Ovary (tissue), 9 donors: ENCODE results near the gene MN1. TPM values are rescaled to one million over a fixed set of nuclear protein-coding genes. Genes with fewer than 3 reads are reported as not detected.

Source experiments
- DNase-seq, 5 donors: peaks; one replicate each; pipeline ENCODE4 v3.0.0-alpha.2; 2019 to 2020
- H3K27ac ChIP-seq, 2 donors: fragments of 200-600 bp; one replicate each; pipeline versions ENCODE4 v1.5.1 to v1.8.0; 2019 to 2022
- H3K27me3 ChIP-seq: fragments of 200-600 bp; one replicate; pipeline ENCODE4 v1.8.0; 2022
- H3K36me3 ChIP-seq: fragments of 200-600 bp; sonication (generic); one replicate; pipeline ENCODE4 v1.5.1; 2019
- H3K4me1 ChIP-seq: one replicate; pipeline ENCODE4 v1.8.1; 2013; ENCODE audit warnings: mild to moderate bottlenecking, moderate library complexity; ENCODE audit not compliant: insufficient read depth
- H3K4me3 ChIP-seq: fragments of 200-600 bp; sonication (generic); one replicate; pipeline ENCODE4 v1.5.1; 2017
- H3K9me3 ChIP-seq, 2 donors: fragments of 200-600 bp in 1 of 2; sonication (generic) in 1 of 2; one replicate each; pipeline versions ENCODE4 v1.5.1 to v1.8.1; 2013 to 2019; ENCODE audit warnings: mild to moderate bottlenecking in 1 of 2, moderate library complexity in 1 of 2
- EP300 ChIP-seq: sonication (generic); formaldehyde crosslinking; IDR thresholded peaks from one replicate; pipeline ENCODE4 v1.6.1; 2017; ENCODE audit warnings: antibody characterized with exemption
- POLR2A ChIP-seq: fragments of 450-650 bp; IDR thresholded peaks from one replicate; pipeline ENCODE4 v1.6.1; 2017; ENCODE audit warnings: antibody characterized with exemption, mild to moderate bottlenecking, moderate library complexity
- WGBS, 3 donors: extraction: QIAGEN DNeasy Blood & Tissue Kit in 1 of 3; methylation state at CpG; one replicate each; pipeline versions ENCODE4 v1.1.5 to v1.1.7; 2013 to 2017; 5-methylcytosine and 5-hydroxymethylcytosine counted together
- intact Hi-C, 4 donors: fragments of 100-400 bp; cut with DNase I; formaldehyde crosslinking; loops; one replicate each; pipeline versions ENCODE4 v1.11.0 to v1.15.1; 2022 to 2023
- polyA plus RNA-seq, 2 donors: library from polyadenylated mRNA; stranded (reverse); fragments of 200-250 nt in 1 of 2; fragments of 350-450 nt in 1 of 2; fragmentation: Illumina TruSeq in 1 of 2; extraction: RNeasy Lipid Tissue Mini Kit (QIAGEN cat#74804) in 1 of 2; gene quantifications; one replicate each; pipeline ENCODE4 v1.2.3, GENCODE V29; 2013 to 2014
- total RNA-seq, 7 donors: library from RNA; depleted of rRNA in 2 of 7; stranded (reverse); fragments of >200 nt in 2 of 7; fragmentation: NEBNext Ultra II Directional in 3 of 7; extraction: Animal tissue kit (Norgen Biotek cat#: 25700) in 3 of 7; gene quantifications; one replicate each; pipeline versions ENCODE4 v1.1.0 to v1.2.4, GENCODE V29; 2016 to 2023
- TF ChIP-seq, protein P1 (sequence below), 3 donors: fragments of 450-650 bp in 2 of 3; fragments of 200-600 bp in 1 of 3; IDR thresholded peaks; one replicate each; pipeline versions ENCODE4 v1.5.1 to v1.8.0; 2016 to 2022; ENCODE audit warnings: antibody characterized with exemption in 3 of 3, mild to moderate bottlenecking in 1 of 3
- donor health status: DM: no; HTN: no; CAD: no; lungs with moderate emphysema.
- donor health status: DM: no; HTN: no; CAD: no.
- donor health status: Bipolar disorder and iron deficiency.
- donor health status: DM: yes; HTN: yes; CAD: no.
- donor health status: DM: no; HTN: no; CAD: no.
- donor health status: DM: yes; HTN: yes; CAD: no.

The MN1 gene
- total and polyA plus RNA-seq, 9 donors = 6.7 to 33.5 (median 13.4) TPM

DNA sequence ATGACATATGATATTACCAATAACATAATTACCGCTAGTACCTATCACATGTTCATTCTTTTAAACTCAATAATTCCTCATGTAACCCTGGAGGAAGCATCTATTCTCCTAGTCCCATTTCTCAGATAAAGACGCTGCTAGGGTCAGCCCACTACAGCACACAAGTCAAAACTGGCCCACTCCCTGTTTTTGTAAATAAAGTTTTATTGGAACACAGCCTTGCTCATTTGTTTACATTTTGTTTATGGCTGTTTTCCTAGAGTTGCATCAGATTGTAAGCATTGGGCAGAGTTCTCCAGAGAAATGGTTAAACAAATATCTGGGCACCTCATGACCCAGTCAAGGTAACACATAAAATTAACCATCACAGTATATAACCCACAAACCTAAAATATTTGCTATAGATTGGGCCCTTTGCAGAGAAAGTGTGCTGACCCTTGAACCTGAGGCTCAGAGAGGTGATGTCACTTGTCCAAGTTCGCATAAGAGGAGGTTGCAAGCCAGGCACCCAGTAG is 36.8 kb downstream of the MN1 start:
- H3K27me3 ChIP-seq = no peaks in the 10 kb centered on the region
- no peaks in the 10 kb centered on the region for H3K4me1 ChIP-seq
- 94 to 100% (median 95%) methylated on average over 3 of the region's 3 CpGs for WGBS, 3 donors
- H3K4me3 ChIP-seq = no peak overlapping the region
- no peaks in the 10 kb centered on the region for H3K9me3 ChIP-seq
- no peaks in the 10 kb centered on the region for H3K36me3 ChIP-seq
- no peak overlapping the region for H3K27ac ChIP-seq
- intact Hi-C loops = no loop called here
- no peak for DNase-seq
- TF ChIP-seq EP300 = no peak

GRCh38 chr22:27761665-27762064 is 39.9 kb downstream of the MN1 start:
- intact Hi-C loops = no loop called here
- Histone ChIP-seq H3K4me3 (no peak overlapping the region), H3K4me1 (no peaks in the 10 kb centered on the region), H3K36me3 (no peaks in the 10 kb centered on the region), H3K27me3 (no peaks in the 10 kb centered on the region), H3K9me3 (no peaks in the 10 kb centered on the region), H3K27ac (no peak overlapping the region)
- no peak for DNase-seq
- 81 to 85% (median 83%) methylated on average over 15 of the region's 15 CpGs for WGBS, 3 donors
- no peak for TF ChIP-seq POLR2A
- no peak for TF ChIP-seq EP300
- TF ChIP-seq, protein P1, sequence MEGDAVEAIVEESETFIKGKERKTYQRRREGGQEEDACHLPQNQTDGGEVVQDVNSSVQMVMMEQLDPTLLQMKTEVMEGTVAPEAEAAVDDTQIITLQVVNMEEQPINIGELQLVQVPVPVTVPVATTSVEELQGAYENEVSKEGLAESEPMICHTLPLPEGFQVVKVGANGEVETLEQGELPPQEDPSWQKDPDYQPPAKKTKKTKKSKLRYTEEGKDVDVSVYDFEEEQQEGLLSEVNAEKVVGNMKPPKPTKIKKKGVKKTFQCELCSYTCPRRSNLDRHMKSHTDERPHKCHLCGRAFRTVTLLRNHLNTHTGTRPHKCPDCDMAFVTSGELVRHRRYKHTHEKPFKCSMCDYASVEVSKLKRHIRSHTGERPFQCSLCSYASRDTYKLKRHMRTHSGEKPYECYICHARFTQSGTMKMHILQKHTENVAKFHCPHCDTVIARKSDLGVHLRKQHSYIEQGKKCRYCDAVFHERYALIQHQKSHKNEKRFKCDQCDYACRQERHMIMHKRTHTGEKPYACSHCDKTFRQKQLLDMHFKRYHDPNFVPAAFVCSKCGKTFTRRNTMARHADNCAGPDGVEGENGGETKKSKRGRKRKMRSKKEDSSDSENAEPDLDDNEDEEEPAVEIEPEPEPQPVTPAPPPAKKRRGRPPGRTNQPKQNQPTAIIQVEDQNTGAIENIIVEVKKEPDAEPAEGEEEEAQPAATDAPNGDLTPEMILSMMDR (IDR thresholded peaks at IDR 0.05) = no peak

DNA sequence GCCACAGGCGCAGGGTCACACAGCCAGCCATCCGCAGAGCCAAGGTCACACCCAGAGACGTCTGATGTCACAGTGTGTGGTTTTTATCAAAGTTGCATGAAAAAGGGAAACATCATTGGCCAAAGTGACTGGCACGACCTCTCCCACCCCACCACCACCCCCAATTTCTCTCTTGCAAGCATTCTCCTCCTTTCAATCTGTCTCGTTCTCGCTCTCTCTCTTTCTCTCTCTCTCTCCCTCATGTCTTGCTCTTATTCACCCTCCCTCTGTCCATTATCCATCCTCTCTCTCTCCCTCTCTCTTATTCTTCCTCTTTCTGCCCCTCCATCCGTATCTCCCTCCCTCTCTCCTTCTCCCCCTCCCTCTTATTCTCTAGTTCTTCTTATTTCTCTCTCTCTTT is 40.6 kb downstream of the MN1 start:
- Histone ChIP-seq H3K36me3 (no peaks in the 10 kb centered on the region), H3K4me1 (no peaks in the 10 kb centered on the region), H3K27ac (no peak overlapping the region), H3K27me3 (no peaks in the 10 kb centered on the region), H3K9me3 (no peaks in the 10 kb centered on the region), H3K4me3 (no peak overlapping the region)
- TF ChIP-seq POLR2A (no peak), EP300 (no peak)
- TF ChIP-seq, protein P1 (IDR thresholded peaks at IDR 0.05) = no peak
- intact Hi-C loops = no loop called here
- DNase-seq = no peak
- 80 to 87% (median 84%) methylated on average over 7 of the region's 7 CpGs for WGBS, 3 donors

GRCh38 chr22:27760474-27760873 is 41.1 kb downstream of the MN1 start:
- Histone ChIP-seq H3K27ac (no peak overlapping the region), H3K4me3 (no peak overlapping the region), H3K9me3 (no peaks in the 10 kb centered on the region), H3K4me1 (no peaks in the 10 kb centered on the region), H3K27me3 (no peaks in the 10 kb centered on the region), H3K36me3 (no peaks in the 10 kb centered on the region)
- DNase-seq = no peak
- WGBS, 3 donors = 91 to 97% (median 93%) methylated on average over 8 of the region's 8 CpGs
- TF ChIP-seq, protein P1 (IDR thresholded peaks at IDR 0.05) = no peak
- TF ChIP-seq POLR2A = no peak
- TF ChIP-seq EP300 = no peak
- intact Hi-C loops = no loop called here

GRCh38 chr22:27757928-27758525 is 43.5 kb downstream of the MN1 start:
- 92 to 93% (median 92%) methylated on average over 6 of the region's 6 CpGs for WGBS, 3 donors
- H3K27me3 ChIP-seq = no peaks in the 10 kb centered on the region
- TF ChIP-seq POLR2A = no peak
- TF ChIP-seq, protein P1 (IDR thresholded peaks at IDR 0.05) = no peak
- no peak overlapping the region for H3K27ac ChIP-seq
- no peak for DNase-seq
- no peak overlapping the region for H3K4me3 ChIP-seq
- no peaks in the 10 kb centered on the region for H3K9me3 ChIP-seq
- intact Hi-C loops = loop anchor here in 1 of 4 donors (2.0 kb wide), 1 partner anchor 37 kb away; no protein-coding TSS in a partner anchor
- no peaks in the 10 kb centered on the region for H3K36me3 ChIP-seq
- H3K4me1 ChIP-seq = peaks cover 5% of the 10 kb centered on the region
